Cardiac septum (tissue), 1 donor: ENCODE measurements around the gene HMSD. TPM values are rescaled to one million over a fixed set of nuclear protein-coding genes. Genes with fewer than 3 reads are reported as not detected.

ENCODE experiments used
- DNase-seq: peaks from one replicate; pipeline ENCODE4 v3.0.0-alpha.2; 2020; ENCODE audit warnings: low spot score
- intact Hi-C: fragments of 100-400 bp; cut with DNase I; formaldehyde crosslinking; loops from one replicate; pipeline ENCODE4 v1.14.0; 2022
- total RNA-seq: library from RNA; stranded (reverse); fragmentation: NEBNext Ultra II Directional; extraction: Animal tissue kit (Norgen Biotek cat#: 25700); gene quantifications from one replicate; pipeline ENCODE4 v1.2.1, GENCODE V29; 2021
- donor health status: DM: no; HTN: no; CAD: no.

HMSD gene
- total RNA-seq, 1 donor from 2014 or later = 1.1 TPM

DNA sequence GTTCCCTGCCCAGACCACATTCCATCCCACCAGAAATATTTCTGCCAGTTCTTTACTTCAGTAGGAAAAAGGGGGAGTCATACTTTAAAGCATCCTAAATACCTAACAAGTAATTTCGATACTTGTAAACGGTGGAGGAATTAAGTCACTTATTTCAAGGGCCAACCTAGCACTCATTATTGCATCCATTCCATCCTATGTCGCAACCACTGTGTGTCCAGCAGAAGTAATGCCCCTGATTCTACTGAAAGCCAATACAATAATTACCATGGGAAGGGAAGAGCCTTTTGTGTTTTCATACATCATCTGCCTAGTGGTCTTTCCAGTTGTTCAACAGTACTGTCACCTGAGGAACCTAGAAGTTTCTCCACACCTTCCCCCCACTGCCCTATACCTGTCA lies 33.3 kb downstream of the HMSD start:
- no peak for DNase-seq
- intact Hi-C loops = no loop called here

DNA sequence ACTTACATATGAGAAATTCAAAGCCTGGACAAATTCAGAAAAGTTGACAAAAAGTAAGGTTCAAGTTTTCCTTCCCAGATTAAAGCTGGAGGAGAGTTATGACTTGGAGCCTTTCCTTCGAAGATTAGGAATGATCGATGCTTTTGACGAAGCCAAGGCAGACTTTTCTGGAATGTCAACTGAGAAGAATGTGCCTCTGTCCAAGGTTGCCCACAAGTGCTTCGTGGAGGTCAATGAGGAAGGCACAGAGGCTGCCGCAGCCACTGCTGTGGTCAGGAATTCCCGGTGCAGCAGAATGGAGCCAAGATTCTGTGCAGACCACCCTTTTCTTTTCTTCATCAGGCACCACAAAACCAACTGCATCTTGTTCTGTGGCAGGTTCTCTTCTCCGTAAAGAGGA lies 37.8 kb downstream of the HMSD start:
- DNase-seq = no peak
- intact Hi-C loops = no loop called here

DNA sequence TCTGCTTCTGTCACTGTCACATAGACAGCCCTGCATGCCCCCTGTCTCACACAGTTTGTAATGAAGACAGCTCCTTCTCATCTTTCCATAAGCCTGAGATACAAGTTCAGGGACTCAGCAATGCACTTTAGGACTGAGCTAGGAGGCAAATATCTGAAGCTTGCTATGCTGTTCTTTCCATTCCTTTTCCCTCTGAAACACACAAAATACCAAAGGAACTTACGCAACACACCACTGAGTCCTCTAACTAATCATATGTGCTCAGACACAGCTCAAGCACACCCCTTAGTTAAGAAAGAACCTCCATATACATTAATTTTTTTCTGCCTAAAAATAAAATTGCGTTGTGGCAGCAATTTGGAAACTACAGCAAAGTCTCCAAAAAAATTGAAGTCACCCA lies 38.6 kb downstream of the HMSD start:
- intact Hi-C loops = no loop called here
- no peak for DNase-seq

DNA sequence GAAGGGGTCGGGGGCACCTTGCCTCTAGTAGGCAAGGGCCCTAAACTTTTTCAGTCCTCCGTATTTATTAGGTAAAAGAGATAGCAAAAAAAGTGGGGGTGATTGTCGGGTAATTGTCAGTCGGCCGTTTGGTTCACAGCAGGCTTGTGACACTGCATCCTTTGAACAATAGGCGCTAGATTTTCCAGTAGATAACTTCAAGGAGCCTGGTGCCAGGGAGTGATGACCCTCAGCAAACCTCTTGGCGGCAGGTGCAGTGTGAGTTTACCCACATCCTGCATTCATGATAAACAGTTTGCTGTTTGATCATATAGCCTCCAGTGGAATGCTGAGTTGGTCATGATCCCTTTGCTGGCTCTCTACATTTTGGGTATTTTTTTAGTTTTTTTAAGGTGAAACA lies 43.6 kb downstream of the HMSD start:
- DNase-seq = no peak
- intact Hi-C loops = no loop called here

DNA sequence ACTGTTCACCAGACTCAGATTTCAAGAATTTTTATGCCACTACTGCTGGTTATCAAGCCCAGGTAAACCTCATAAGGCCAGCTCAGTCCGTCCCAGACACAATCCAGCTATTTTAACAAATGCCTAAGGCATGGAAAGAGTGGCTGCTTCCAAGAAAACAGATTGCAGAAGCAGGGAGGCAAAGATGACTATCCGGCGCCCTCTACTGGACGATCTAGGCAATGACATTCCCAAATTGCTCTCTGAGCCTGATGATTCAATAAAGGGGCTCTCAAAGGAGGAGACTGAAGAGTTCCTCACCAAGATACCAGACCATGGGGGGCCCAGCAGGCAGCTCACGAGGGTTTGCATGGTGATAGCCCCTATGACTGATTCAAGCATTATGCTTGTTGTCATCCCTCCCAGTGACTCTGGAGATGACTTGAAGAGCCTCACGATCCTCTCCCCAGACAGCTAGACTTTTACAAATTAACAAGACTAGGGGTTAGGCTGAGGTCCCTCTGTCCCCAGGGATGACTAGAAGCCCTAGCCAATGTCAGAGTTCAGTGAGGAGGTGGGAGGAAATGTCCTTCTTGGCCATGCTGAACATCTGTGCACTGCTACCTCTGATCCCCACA lies 45.8 kb downstream of the HMSD start:
- DNase-seq = no peak
- intact Hi-C loops = no loop called here

DNA sequence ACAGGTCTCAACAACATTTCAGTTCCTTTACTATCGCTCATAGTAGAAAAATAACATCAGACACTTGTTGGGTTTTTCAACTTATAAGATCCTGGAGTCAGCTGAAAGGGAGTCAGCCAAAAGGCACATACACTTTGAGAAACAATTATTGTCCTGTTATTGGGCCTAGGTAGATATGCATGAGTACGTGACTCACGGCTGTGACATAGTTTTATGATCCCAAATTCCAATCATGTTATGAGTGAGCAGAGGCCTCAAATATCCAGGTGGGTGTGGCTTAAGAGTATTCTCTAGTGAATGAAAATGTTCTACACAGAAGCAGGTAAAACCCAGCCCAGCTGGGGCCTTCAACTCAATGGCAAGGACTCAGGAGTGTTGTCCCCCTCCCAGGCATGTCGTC lies 47.9 kb downstream of the HMSD start:
- intact Hi-C loops = no loop called here
- no peak for DNase-seq

DNA sequence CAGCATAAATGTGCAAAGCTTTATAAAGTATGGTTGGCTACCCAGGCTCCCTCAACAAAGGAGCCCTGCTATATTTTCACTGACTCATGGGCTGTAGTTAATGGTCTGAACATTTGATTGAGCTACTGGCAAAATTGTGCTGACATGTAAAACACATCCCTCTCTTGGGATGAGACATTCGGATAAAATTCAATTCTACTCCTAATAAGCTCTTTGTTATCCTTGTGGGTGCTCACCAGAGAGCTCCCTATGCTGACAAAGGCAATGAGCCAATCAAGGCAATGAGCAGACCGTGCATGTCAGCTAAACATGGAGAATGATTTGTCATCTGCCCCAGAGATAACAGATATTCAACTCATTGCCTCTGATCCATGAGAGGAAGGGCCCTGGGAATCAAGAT lies 48.5 kb downstream of the HMSD start:
- intact Hi-C loops = no loop called here
- no peak for DNase-seq

DNA sequence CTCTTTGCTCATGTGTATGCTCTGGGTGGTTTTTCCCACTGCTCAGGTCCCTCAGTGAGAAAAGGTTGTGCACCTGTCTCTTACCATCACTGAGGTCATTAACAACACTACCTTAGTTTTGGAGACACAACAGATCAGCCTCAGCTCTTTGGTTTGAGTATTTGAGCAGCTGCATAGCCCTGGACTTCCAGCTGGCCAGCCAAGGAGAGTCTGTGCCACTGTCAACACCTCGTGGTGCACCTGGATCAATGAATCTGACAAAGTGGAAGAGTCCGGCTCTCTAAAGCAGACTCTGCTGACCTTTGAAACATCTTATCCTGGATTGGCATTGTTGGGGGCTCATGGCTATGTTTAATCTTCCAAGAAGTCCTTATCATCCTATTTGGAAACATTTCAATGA lies 50.8 kb downstream of the HMSD start:
- intact Hi-C loops = no loop called here
- DNase-seq = no peak

DNA sequence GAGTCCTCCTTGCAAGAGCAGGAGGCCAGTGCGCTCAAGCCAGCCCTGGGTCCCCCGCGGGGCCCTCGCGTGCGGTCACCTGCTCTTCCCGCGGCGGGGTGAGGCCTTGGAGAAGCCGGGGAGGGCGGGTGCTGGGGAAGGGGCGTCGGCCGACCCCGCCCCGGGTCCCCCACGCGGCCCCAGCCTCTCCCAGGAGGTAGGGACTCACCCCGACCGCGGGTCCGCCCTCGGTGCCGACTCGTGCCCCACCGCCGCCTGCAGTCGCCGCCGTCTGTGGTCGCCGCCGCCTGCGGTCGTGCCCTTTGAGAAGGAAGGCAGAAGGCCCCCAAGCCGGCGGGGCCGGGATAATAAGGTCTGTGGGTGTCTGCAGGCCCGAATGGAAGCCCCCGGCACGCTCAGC lies 53.5 kb downstream of the HMSD start:
- intact Hi-C loops = no loop called here
- DNase-seq = no peak

DNA sequence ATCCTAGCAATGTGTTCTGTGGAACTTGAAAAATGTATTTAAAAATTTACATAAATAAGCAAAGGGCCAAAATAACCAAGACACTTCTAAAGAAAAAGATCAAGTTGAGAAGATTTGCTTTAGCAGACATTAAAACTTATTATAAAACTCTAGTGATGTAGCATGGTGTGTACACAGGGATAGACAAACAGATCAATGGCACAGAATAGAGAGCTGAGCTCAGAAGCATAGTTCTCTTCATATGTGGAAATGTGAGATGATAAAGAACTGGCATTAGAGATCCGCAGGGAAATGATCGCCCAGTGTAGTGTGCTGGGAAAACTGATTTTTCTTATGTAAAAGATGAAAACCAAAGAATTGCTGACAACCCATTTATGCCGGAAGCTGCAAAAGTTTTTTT lies 60.2 kb downstream of the HMSD start:
- DNase-seq = no peak
- intact Hi-C loops = no loop called here

Other genes starting within 250 kb of the HMSD start
- not detected for gene SERPINB11, start 246.3 kb upstream of the HMSD start, total RNA-seq
- gene SERPINB7, start 173.9 kb upstream of the HMSD start, total RNA-seq = not detected
- not detected for gene SERPINB2, start 61.6 kb upstream of the HMSD start, total RNA-seq
- not detected for gene SERPINB10, start 41.3 kb upstream of the HMSD start, total RNA-seq
- gene SERPINB8, start 20.8 kb downstream of the HMSD start, total RNA-seq = 4.5 TPM
- gene LINC00305, start 199.8 kb downstream of the HMSD start, total RNA-seq = not detected